HAP-1 (cell line): ENCODE results near the gene TOM1.

ENCODE experiments used
- DNase-seq, 2 experiments: peaks; one replicate each; pipeline ENCODE4 v3.0.0-alpha.2; 2016 to 2020; ENCODE audit warnings: low spot score in 2 of 2
- H3K27me3 ChIP-seq: fragments of 250-450 bp; sonication (Bioruptor Pico); 2 replicates; pipeline ENCODE4 v1.5.1; 2020; ENCODE audit warnings: low read depth, mild to moderate bottlenecking, moderate library complexity
- H3K36me3 ChIP-seq: fragments of 250-450 bp; sonication (Bioruptor Pico); replicated peaks from 2 replicates; pipeline ENCODE4 v1.5.1; 2020; ENCODE audit warnings: mild to moderate bottlenecking
- H3K4me1 ChIP-seq: fragments of 250-450 bp; sonication (Bioruptor Pico); 2 replicates; pipeline ENCODE4 v1.5.1; 2020; ENCODE audit warnings: mild to moderate bottlenecking
- H3K4me3 ChIP-seq: fragments of 250-450 bp; sonication (Bioruptor Pico); 2 replicates; pipeline ENCODE4 v1.5.1; 2020; ENCODE audit warnings: mild to moderate bottlenecking, moderate library complexity
- H3K9me3 ChIP-seq: fragments of 250-450 bp; sonication (Bioruptor Pico); 2 replicates; pipeline ENCODE4 v1.5.1; 2020; ENCODE audit warnings: mild to moderate bottlenecking, moderate library complexity
- in situ Hi-C: fragments of 300-500 bp; cut with MboI; formaldehyde crosslinking; loops from 3 replicates; pipeline ENCODE4 v1.14.3; 2020; ENCODE audit warnings: low sequenced_read_pairs, inconsistent platforms, mixed read lengths

Gene TOM1

DNA sequence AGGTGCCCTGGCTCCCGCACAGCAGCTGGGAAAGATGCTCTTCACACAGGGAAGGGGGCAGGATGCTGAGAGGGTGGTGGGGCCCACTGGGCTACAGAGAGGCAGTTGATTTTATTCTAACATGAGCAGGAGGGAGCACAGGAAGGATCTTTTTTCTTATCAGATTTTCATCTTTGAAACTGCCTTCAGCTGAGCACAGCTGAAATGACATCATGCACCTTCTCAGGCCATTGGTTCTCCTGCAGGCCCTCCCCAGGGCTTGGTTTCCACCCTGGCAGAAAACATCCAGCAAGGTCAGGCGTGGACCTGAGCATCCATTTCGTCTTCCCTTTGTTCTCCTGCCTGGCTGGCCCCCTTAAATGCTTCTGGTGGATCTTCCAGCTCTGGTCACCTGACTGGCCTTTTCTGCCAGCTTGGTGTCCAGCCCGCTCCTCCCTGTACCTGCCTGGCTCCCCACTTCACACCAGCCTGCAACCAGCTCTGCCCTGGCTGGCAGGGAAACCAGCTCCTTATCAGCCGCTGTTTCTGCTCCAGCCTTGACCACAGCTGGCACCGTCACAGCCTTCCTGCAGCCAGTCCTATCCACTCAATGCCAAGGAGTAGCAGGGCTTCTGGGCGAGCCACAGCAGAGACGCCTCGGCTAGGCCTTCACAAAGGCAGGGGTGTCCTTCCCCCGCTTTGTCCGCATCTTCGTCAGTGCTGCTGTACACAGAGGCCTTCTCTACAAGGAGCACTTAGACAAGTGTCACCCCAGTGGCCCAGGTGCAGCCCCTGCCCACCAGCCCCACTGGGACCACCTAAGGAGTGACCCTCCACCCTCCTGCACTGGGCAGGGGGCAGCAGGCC is 36.5 kb downstream of the TOM1 start:
- no peak for DNase-seq
- in situ Hi-C loops = no loop called here
- no peak overlapping the region for H3K4me3 ChIP-seq
- no peaks in the 10 kb centered on the region for H3K4me1 ChIP-seq
- H3K27me3 ChIP-seq = no peaks in the 10 kb centered on the region
- no peaks in the 10 kb centered on the region; the same call in none of the 2 replicates for H3K36me3 ChIP-seq
- no peaks in the 10 kb centered on the region for H3K9me3 ChIP-seq

DNA sequence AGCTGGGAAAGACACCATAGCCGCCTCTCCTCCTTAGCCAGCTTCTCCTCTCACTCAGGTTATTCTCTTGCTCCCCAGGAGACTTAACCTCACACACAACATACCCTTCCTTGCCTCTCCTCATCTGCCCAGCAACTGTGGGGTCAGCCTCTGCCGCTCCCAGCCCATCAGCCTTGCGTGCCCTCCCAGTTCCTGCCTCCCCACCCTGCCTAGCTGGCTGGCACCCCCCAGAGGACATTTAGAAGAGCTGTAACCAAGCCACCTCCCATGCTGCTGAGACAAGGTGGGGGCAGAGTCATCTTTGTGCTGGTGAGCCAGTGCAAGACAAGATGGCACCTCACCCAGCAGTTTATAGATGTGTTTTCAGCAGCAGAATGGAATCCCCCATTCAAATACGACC is 38.2 kb downstream of the TOM1 start:
- in situ Hi-C loops = no loop called here
- no peaks in the 10 kb centered on the region for H3K9me3 ChIP-seq
- no peaks in the 10 kb centered on the region for H3K27me3 ChIP-seq
- H3K36me3 ChIP-seq = no peaks in the 10 kb centered on the region; the same call in none of the 2 replicates
- no peaks in the 10 kb centered on the region for H3K4me1 ChIP-seq
- H3K4me3 ChIP-seq = no peak overlapping the region
- DNase-seq = no peak

DNA sequence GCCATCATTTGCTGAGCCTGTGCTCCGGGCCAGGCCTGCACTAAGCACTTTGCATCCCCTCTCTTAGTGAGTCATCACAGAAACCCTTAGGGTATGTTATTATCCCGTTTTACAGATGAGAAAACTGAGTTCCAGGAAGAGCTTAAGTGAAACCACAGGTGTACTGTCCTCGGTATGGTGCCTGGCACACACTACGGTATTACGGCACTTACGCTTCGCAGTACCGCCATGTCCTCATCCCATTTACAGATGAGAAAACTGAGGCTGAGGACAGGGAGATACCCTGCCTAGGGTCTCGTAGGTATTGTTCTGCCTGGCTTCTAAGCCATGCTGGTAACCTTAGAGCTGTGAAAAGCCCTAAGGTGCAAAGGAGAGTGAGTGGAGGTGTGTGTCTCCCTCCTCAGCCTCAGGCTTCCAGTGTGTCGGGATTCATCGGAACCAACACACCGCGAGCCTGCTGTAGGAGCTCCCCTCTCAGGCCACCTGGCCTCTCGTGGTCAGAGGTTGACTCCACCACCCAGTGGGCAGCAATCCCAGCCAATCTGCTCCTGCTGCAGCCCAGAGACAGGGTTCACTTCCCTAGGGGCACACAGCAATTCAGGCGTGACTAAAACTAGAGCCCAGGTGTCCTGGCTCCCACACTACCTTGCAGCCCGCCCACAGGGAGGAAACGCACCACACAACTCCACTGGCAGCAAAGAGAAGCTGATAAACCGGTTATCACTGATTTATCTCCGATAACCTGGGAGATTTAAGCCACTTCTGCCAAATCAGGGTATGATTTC is 41.6 kb downstream of the TOM1 start:
- no peak overlapping the region for H3K4me3 ChIP-seq
- H3K27me3 ChIP-seq = no peaks in the 10 kb centered on the region
- H3K9me3 ChIP-seq = no peaks in the 10 kb centered on the region
- H3K4me1 ChIP-seq = no peaks in the 10 kb centered on the region
- in situ Hi-C loops = no loop called here
- DNase-seq = no peak
- H3K36me3 ChIP-seq = no peaks in the 10 kb centered on the region

DNA sequence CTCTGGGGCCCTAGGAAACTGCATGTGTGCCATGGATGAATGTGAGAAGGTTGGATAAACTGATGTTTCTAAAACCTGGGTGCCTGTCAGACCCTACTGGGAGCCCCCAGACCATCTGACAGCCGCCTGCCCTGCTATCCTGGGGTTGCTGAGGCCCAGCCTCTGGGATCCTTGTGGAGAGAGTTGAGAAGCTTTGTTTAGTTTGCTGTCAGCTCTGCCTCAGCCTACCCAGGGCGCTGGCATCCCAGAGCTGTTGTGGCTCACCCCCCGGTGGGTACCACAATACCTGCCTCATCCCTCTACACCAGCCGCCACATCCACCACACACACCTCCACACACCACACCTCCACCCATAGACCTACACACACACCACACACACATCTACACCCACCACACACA is 42.7 kb downstream of the TOM1 start:
- in situ Hi-C loops = no loop called here
- no peak for DNase-seq
- no peaks in the 10 kb centered on the region for H3K27me3 ChIP-seq
- no peaks in the 10 kb centered on the region for H3K9me3 ChIP-seq
- no peak overlapping the region for H3K4me3 ChIP-seq
- H3K36me3 ChIP-seq = no peaks in the 10 kb centered on the region
- H3K4me1 ChIP-seq = no peaks in the 10 kb centered on the region

DNA sequence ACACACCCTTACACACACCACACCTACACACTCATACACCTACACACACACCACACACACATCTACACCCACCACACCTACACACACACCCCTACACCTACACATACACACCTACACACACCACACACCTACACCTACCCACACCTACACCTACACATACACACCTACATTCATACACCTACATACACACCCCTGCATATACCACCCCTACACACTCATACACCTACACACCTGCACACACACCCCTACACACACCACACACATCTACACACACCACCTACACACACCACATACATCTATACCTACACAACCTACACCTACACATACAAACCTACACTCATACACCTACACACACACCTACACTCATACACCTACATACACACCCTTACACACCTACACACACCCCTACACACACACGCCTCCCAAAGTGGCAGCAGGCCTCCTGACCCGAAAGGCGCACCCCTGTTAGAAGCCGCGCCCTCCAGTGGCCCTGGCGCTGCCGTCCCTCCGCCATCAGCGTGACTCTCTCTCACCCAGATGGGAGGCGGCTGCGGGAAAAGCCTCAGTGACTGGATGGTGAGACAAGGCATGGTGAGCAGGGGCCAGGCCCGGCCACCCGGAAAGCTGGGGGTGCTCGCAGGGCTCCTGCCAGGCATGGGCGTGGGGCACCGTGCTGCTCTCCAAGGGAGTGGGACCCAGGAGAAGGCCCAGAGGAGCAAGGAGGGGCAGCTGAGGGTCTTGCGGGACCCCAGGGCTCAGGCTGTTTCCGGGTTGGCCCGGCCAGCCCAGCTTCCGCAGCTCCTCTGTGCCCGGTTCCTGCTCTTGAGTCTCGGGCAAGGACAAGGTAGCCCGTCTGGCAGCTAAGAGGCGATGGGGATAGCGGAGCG is 44.2 kb downstream of the TOM1 start:
- Histone ChIP-seq H3K36me3 (no peaks in the 10 kb centered on the region), H3K27me3 (no peaks in the 10 kb centered on the region), H3K4me3 (no peak overlapping the region), H3K9me3 (no peaks in the 10 kb centered on the region), H3K4me1 (no peaks in the 10 kb centered on the region)
- DNase-seq = no peak
- in situ Hi-C loops = no loop called here

DNA sequence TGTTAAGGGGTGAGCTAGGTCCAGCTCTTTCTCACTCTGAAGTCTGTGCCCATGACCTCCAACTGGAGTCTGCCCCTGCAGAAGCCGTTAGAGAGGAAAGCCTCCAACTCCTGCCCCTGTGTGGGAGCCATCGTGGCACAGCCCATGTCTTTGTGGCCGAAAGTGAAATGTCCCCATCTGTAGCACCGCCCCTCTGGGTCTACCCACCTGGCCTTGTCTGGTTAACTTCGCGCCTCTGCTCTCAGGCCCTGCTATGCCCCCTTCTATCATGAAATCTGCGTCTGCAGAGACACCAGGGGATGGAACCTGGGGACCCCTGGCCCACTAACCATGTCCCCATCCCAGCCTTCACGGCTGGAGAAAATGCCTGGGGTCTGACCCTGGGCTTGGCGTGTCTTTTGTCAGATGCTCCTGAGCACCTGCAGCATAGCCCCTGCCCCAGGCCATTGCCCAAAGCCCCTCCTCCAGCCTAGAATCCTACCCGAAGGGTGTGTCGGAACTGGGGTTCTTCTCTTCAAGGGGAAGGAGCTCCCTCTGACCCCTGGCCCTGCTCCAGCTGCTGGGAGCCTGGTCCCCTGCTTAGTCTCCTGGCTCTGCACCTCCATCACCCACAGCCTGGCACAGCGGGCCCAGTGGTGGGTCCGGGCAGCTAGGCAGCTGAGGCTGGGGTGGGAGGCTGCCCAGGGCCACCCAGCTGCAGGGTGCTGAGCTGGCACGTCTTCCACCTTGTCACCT is 45.4 kb downstream of the TOM1 start:
- Histone ChIP-seq H3K4me1 (no peaks in the 10 kb centered on the region), H3K27me3 (no peaks in the 10 kb centered on the region), H3K4me3 (no peak overlapping the region), H3K9me3 (no peaks in the 10 kb centered on the region), H3K36me3 (no peaks in the 10 kb centered on the region)
- in situ Hi-C loops = no loop called here
- no peak for DNase-seq

DNA sequence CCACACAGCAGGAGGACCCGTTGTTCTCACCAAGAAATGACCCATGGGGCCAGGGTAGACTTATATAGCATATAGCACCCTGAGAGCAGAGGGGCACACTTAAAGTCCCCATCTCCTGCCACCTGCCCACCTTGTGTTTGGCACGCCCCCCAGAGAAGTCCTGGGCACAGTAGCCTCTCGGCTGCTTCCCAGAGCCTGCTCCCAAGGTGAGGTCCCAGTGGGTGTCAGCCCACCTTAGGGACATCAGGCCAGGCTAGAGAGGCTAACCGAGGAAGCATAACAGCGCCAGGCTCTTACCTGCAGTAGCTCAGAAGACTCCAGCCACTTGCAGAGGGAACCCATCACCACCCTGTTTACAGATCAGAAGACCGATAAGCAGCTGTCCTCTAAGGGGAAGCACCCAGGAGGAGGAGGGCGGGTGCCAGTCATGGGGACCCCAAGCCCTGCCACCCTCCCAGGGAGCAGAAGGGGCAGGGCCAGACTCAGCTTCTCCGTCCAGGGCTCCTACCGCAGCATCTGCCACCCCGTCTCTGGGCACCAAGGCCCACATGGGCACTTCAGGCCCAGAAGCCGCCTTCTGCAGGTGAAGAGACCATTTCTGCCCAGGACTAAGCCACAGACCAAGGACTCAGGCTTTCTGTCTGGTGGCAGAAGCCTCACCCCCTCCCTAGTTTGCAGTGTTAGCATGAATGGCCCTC is 46.3 kb downstream of the TOM1 start:
- Histone ChIP-seq H3K4me1 (no peaks in the 10 kb centered on the region; the same call in 1 of the 2 replicates), H3K4me3 (no peak overlapping the region), H3K27me3 (no peaks in the 10 kb centered on the region), H3K36me3 (no peaks in the 10 kb centered on the region), H3K9me3 (no peaks in the 10 kb centered on the region)
- no peak for DNase-seq
- in situ Hi-C loops = no loop called here

DNA sequence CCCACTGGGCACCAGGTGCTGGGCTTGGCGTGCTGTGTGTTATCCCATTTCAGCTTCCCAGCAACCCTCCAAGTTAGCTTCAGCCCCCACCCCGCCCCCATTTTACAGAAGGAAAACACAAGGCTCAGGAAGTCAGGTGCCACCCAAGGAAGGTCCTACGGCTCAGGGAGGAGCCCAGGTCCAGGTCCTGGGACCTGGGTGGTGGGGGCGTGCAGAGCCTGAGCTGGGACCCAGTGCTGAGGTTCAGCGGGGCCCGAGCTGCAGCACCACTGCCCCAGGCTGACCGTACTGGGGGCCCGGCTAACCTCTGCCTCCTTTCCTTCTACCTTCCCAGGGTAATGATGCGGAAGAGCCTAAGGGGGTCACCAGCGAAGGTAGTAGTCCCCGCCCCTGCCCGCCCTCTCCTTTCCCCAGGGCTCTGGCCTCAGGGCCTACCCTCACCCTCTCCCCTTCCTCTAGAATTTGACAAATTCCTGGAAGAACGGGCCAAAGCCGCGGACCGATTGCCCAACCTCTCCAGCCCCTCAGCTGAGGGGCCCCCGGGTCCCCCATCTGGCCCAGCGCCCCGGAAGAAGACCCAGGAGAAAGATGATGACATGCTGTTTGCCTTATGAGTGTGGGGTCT is 47.0 kb downstream of the TOM1 start:
- no peak overlapping the region for H3K4me3 ChIP-seq

DNA sequence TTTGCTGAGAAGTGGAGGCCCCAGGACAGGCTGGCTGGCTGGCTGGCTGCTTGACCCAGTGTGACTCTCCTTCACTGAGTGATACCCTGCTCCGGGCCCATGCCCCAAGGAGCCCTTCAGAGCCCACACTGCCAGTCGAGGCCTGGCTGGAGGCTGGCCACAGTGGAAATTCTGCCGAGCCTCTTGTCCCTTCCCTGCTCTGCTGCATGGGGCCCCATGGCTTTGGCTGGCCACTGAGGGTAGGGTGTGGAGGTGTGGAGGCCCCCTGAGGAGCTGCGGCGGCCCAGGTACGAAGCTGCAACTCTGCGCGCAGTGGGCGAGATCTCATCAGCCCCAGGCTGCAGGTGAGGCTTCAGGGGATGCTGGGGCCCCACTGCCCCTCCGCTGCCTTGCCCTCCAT is 47.8 kb downstream of the TOM1 start:
- Histone ChIP-seq H3K9me3 (no peaks in the 10 kb centered on the region), H3K36me3 (no peaks in the 10 kb centered on the region), H3K4me3 (no peak overlapping the region), H3K27me3 (no peaks in the 10 kb centered on the region), H3K4me1 (peaks cover 10% of the 10 kb centered on the region)
- in situ Hi-C loops = no loop called here
- DNase-seq = no peak

More for the DNA sequence above, 47.0 kb downstream of the TOM1 start:
- Histone ChIP-seq H3K36me3 (no peaks in the 10 kb centered on the region), H3K9me3 (no peaks in the 10 kb centered on the region), H3K4me1 (peaks cover 6% of the 10 kb centered on the region), H3K27me3 (no peaks in the 10 kb centered on the region)
- no peak for DNase-seq
- in situ Hi-C loops = no loop called here

DNA sequence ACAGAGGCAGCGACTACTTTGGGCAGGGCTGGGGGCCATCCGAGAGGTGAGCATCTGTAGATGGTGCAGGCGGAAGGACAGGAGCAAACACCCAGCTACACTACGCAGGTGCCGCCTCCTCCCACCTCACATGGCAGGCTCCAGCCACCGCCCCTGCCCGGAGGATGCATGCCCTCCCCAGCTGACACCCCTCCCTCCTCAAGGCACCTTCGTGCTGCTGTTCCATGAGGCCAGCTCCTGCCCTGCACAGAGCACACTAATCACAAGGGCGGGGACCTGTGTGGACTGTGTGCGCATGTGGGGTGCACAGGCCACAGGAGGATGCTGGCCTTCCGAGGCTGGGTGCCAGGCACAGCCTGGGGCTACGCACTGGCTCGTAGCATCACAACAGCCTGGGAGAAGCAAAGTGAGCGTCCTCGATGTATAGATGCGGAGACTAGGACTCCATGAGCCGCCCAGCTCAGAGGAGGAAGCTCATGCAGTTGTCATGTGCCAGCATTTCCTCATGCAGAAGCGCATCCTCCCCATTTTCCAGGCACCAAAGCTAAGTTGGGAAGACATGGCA is 48.4 kb downstream of the TOM1 start:
- no peak overlapping the region for H3K4me3 ChIP-seq
- no peak for DNase-seq
- peaks cover 10% of the 10 kb centered on the region for H3K4me1 ChIP-seq
- no peaks in the 10 kb centered on the region for H3K9me3 ChIP-seq
- no peaks in the 10 kb centered on the region for H3K36me3 ChIP-seq
- H3K27me3 ChIP-seq = no peaks in the 10 kb centered on the region
- in situ Hi-C loops = no loop called here

DNA sequence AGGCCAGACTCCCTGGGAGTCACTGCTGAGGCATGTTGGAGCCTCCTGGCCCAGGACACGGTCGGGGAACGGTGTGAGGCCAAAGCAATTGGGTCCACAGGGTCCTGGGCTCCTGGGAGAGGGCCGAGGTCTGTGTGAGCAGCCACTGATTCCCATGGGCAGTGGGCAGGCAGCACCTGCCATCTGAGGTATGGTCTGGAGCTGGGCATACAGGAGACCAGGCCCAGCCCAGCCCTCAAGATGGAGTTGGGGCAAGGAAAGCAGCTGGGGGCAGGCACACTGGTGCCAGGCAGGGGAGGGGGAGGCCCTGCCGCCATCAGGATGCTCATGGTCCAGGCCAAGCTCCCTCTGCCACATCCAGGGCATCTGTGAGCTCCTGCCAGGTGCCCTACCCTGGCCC is 49.0 kb downstream of the TOM1 start:
- in situ Hi-C loops = no loop called here
- Histone ChIP-seq H3K4me3 (no peak overlapping the region), H3K4me1 (peaks cover 10% of the 10 kb centered on the region), H3K27me3 (no peaks in the 10 kb centered on the region), H3K36me3 (no peaks in the 10 kb centered on the region), H3K9me3 (no peaks in the 10 kb centered on the region)
- DNase-seq = no peak

DNA sequence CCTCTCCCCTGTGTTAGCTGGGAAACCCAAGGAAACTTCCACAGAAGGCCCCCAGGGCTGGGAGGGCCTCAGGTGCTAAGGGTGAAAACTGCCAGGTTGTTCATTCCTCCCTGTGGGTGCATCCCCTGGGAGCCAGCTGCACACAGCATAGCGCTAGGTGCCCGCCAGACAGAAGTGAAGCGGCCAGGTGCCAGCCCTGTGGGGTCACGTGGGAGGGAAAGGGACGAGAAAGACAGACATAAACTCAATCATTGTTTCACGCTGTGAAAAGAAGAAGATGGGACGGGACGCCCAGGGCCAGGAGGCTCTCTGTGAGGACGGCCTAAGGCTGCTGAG is 49.6 kb downstream of the TOM1 start:
- no peaks in the 10 kb centered on the region for H3K36me3 ChIP-seq
- no peaks in the 10 kb centered on the region for H3K27me3 ChIP-seq
- H3K9me3 ChIP-seq = no peaks in the 10 kb centered on the region
- no peak for DNase-seq
- in situ Hi-C loops = no loop called here
- peaks cover 10% of the 10 kb centered on the region for H3K4me1 ChIP-seq
- H3K4me3 ChIP-seq = no peak overlapping the region
